ENCODE measurements around the gene DUSP28. TPM values are rescaled to one million over a fixed set of nuclear protein-coding genes. Genes with fewer than 3 reads are reported as not detected.
"Not testable (repeated sequence)": the region's sequence is repeated elsewhere in the genome, so short reads cannot be mapped to it uniquely, and the experiment has no call there.

DUSP28 gene
- total and polyA plus RNA-seq, 7 donors = 6.6 to 18.1 (median 12.6) TPM

DNA sequence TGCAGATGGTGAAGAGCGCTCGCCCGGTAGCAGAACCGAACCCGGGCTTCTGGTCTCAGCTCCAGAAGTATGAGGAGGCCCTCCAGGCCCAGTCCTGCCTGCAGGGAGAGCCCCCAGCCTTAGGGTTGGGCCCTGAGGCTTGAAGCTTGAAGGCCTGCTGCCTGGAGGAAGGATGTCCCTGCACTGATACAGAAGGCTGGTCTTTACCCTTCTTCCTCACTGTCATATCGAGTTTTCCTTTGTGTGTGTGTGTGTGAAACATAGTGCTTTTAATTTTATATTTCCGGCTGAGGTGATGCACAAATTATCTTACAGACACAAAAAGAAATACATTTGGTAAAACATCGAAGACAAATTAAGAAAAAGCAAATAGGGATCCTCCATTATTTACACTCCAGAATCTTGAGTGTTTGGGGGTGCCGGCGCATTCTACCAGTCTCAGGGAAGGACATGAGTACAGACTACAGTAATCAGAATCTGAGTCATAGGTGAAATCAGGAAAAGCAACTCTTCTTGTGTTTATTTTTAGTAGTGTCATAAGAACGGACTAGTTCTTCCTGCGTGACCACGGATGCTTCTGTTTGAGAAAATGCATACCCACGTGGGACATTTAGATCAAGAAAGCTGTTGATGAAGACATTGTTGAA is 1.3 kb downstream of the DUSP28 start:
- Histone ChIP-seq H3K4me3 (peak overlapping the region; percentile 84), H3K4me1 (peaks cover 56% of the 10 kb centered on the region)
- no peak for DNase-seq

GRCh38 chr2:240563231-240563630 is 3.1 kb downstream of the DUSP28 start:
- H3K9me3 ChIP-seq; intact Hi-C loops (cut with DNase I); H3K27me3 ChIP-seq (ENCODE audit: insufficient read depth in 3 of 3, low read length in 2 of 3); H3K4me3 ChIP-seq; ATAC-seq: not testable (repeated sequence)
- Histone ChIP-seq H3K36me3 (ENCODE audit: insufficient read depth in 1 of 2, low read depth in 1 of 2) (peaks cover 0 to 21% of the 10 kb centered on the region in 2 donors), H3K4me1 (peaks cover 57% of the 10 kb centered on the region), H3K27ac (peak overlapping the region; percentile 100)
- WGBS, 3 donors = 92 to 96% (median 94%) methylated on average over 17 of the region's 17 CpGs
- peak in 1 of 2 donors; percentile 36 for DNase-seq

More for the DNA sequence above, 1.3 kb downstream of the DUSP28 start:
- TF ChIP-seq, protein P1, sequence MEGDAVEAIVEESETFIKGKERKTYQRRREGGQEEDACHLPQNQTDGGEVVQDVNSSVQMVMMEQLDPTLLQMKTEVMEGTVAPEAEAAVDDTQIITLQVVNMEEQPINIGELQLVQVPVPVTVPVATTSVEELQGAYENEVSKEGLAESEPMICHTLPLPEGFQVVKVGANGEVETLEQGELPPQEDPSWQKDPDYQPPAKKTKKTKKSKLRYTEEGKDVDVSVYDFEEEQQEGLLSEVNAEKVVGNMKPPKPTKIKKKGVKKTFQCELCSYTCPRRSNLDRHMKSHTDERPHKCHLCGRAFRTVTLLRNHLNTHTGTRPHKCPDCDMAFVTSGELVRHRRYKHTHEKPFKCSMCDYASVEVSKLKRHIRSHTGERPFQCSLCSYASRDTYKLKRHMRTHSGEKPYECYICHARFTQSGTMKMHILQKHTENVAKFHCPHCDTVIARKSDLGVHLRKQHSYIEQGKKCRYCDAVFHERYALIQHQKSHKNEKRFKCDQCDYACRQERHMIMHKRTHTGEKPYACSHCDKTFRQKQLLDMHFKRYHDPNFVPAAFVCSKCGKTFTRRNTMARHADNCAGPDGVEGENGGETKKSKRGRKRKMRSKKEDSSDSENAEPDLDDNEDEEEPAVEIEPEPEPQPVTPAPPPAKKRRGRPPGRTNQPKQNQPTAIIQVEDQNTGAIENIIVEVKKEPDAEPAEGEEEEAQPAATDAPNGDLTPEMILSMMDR (IDR thresholded peaks at IDR 0.05) = no peak
- H3K36me3 ChIP-seq (ENCODE audit: insufficient read depth in 1 of 2, low read depth in 1 of 2) = peaks cover 0 to 21% of the 10 kb centered on the region in 2 donors
- peak overlapping the region; percentile 100 for H3K27ac ChIP-seq
- ATAC-seq = no peak
- no peaks in the 10 kb centered on the region for H3K9me3 ChIP-seq
- intact Hi-C loops (cut with DNase I) = no loop called here
- 21 to 33% (median 26%) methylated on average over 14 of the region's 14 CpGs for WGBS, 3 donors
- no peaks in the 10 kb centered on the region for H3K27me3 ChIP-seq (ENCODE audit: insufficient read depth in 3 of 3, low read length in 2 of 3)

DNA sequence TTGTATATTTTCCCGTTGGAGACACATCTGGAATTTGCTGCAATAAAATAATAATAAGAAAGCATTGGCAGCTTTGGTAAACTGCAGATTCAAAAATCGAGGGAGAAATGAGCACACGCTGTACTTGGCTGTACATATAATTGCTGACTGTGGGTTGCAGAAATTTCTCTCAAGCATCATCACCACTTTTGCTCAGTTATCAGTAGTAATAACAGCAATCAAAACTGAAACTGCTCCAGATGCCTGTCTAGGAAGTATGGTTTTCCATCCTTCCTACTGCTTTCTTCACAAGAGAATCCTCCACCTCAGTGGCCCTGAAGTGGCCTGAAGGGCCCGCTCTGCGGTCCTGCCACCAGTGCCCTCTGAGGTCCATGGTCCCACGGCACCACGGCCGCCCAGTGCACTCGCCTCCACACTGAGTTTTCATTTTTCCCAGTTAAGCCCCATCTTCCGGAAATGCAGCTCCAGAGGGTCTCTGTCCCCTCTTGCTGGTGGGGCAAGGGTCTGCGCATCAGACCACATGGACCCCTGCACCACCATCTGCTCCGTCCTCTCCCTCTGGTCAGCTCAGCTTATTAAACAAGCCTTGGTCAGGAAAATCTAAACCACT is 3.9 kb downstream of the DUSP28 start:
- TF ChIP-seq, protein P1 (IDR thresholded peaks at IDR 0.05) = no peak
- Histone ChIP-seq H3K4me3 (no peak overlapping the region), H3K4me1 (peaks cover 51% of the 10 kb centered on the region), H3K36me3 (ENCODE audit: insufficient read depth in 1 of 2, low read depth in 1 of 2) (peaks cover 0 to 21% of the 10 kb centered on the region in 2 donors), H3K27ac (no peak overlapping the region), H3K9me3 (no peaks in the 10 kb centered on the region), H3K27me3 (ENCODE audit: insufficient read depth in 3 of 3, low read length in 2 of 3) (no peaks in the 10 kb centered on the region)
- WGBS, 3 donors = 90 to 93% (median 92%) methylated on average over 12 of the region's 12 CpGs
- ATAC-seq (no peak), DNase-seq (no peak)
- intact Hi-C loops (cut with DNase I) = no loop called here

DNA sequence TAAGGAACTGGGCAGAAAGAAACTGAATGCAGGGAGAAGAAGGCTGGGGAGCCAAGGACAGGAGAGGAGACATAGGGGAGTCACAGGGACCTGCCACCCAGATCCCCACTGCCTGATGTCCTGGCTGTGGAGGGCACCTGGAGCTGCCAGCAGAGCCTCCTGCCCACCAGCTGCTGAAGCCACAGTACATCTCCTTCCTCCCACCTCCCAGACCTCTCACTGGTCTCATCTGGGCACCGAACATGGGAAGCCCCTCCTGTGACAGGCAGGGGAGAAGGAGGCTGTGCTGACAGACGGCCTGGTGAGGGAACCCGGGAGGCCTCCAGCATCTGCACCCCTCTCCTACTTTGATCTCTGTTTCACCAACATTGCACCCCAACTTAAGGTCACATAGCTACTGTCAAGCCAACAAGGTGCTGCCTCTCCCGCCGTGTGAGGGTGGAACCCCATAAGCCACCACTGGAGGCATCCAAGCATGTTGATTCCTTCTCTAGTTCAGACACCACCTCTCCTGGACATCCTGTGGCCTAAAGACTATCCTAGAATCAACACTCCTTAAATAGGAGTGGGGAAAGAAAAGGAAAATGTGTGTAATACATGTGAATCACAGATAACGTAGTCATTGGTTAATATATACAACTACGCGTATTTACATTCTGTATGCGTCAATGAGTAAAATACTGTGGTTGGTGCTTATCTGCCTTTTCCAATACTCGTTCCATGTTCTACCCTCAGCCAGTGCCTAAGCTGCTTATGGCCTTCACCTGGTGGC is 4.6 kb downstream of the DUSP28 start:
- Histone ChIP-seq H3K9me3 (no peaks in the 10 kb centered on the region), H3K27me3 (ENCODE audit: insufficient read depth in 3 of 3, low read length in 2 of 3) (no peaks in the 10 kb centered on the region), H3K4me3 (no peak overlapping the region), H3K36me3 (ENCODE audit: insufficient read depth in 1 of 2, low read depth in 1 of 2) (peaks cover 0 to 21% of the 10 kb centered on the region in 2 donors), H3K27ac (no peak overlapping the region), H3K4me1 (peaks cover 50% of the 10 kb centered on the region)
- DNase-seq (no peak), ATAC-seq (no peak)
- TF ChIP-seq, protein P1 (IDR thresholded peaks at IDR 0.05) = no peak
- intact Hi-C loops (cut with DNase I) = no loop called here
- 85 to 91% (median 87%) methylated on average over 10 of the region's 10 CpGs for WGBS, 3 donors

Measured in psoas muscle (tissue), 8 donors.